NAMALWA (cell line): ENCODE measurements around the gene IRF1.

Experiments used
- DNase-seq: peaks from one replicate; pipeline ENCODE4 v3.0.0-alpha.2; 2015; ENCODE audit warnings: low spot score

IRF1 gene

GRCh38 chr5:132474881-132475496 is 15.6 kb downstream of the IRF1 start:
- DNase-seq: no peak

- DNase-seq: no peak
Measured at GRCh38 chr5:132474131-132474723, 16.3 kb downstream of the IRF1 start.

GRCh38 chr5:132473668-132474067 is 16.9 kb downstream of the IRF1 start:
- DNase-seq: no peak

- DNase-seq: peak; percentile 63
Measured at GRCh38 chr5:132473019-132473531, 17.5 kb downstream of the IRF1 start.

- DNase-seq: no peak
Measured at GRCh38 chr5:132472431-132472830, 18.1 kb downstream of the IRF1 start.

GRCh38 chr5:132471944-132472343 is 18.6 kb downstream of the IRF1 start:
- DNase-seq: no peak

GRCh38 chr5:132471151-132471907 is 19.2 kb downstream of the IRF1 start:
- DNase-seq: no peak

- no peak for DNase-seq
Measured at GRCh38 chr5:132470596-132470995, 20.0 kb downstream of the IRF1 start.

- no peak for DNase-seq
Measured at GRCh38 chr5:132470010-132470392, 20.6 kb downstream of the IRF1 start.

GRCh38 chr5:132469380-132470009 is 21.1 kb downstream of the IRF1 start:
- DNase-seq: peak; percentile 33

GRCh38 chr5:132468656-132469379 is 21.8 kb downstream of the IRF1 start:
- DNase-seq: no peak

- DNase-seq: peak; percentile 59
Measured at GRCh38 chr5:132467287-132467984, 23.1 kb downstream of the IRF1 start.

- peak; percentile 88 for DNase-seq
Measured at GRCh38 chr5:132466433-132467286, 23.9 kb downstream of the IRF1 start.

- DNase-seq: peak; percentile 33
Measured at GRCh38 chr5:132465059-132465707, 25.4 kb downstream of the IRF1 start.

- peak; percentile 78 for DNase-seq
Measured at GRCh38 chr5:132464156-132464939, 26.2 kb downstream of the IRF1 start.

- no peak for DNase-seq
Measured at GRCh38 chr5:132463811-132464155, 26.8 kb downstream of the IRF1 start.

GRCh38 chr5:132462856-132463745 is 27.5 kb downstream of the IRF1 start:
- no peak for DNase-seq

GRCh38 chr5:132462333-132462732 is 28.2 kb downstream of the IRF1 start:
- DNase-seq: no peak
